ENCODE measurements around the gene RBM20. TPM values are rescaled to one million over a fixed set of nuclear protein-coding genes. Genes with fewer than 3 reads are reported as not detected.
A peak's percentile ranks its signal among the peaks of the same experiment; 100 is the strongest.

RBM20 gene
- polyA plus RNA-seq, 2 of the 4 experiments (the other 2 are of a cell fraction): 1.5 to 1.8 TPM

- WGBS (ENCODE audit: missing lambda C conversion rate): 77% methylated on average over 40 of the region's 40 CpGs
- ChIA-PET CTCF (interaction anchor here (0.9 to 2.1 kb wide), 5 partner anchors 10 to 33 kb away, joined by 3 to 11 read pairs (median 5); no protein-coding TSS in a partner anchor), POLR2A (no interaction called here)
- no peak for FAIRE-seq
- TF ChIP-seq ZNF302 (CRISPR knock-in tag; IDR thresholded peaks at IDR 0.05) (no peak), FOSL2 (IDR thresholded peaks at IDR 0.05) (no peak), FOSL2 (CRISPR knock-in tag; IDR thresholded peaks at IDR 0.05) (no peak)
- H3K27ac ChIP-seq: peak overlapping the region; percentile 73 to 93
- H3K9me3 ChIP-seq: no peaks in the 10 kb centered on the region
- no peak for ATAC-seq
- peaks cover 60% of the 10 kb centered on the region for H3K4me1 ChIP-seq
- DNase-seq (ENCODE audit: low read depth in 1 of 2, low spot score in 1 of 2): no peak
- H3K4me3 ChIP-seq: peak overlapping the region; percentile 69
- H3K4me2 ChIP-seq: peak overlapping the region; percentile 77
Measured at GRCh38 chr10:110643035-110643652, 992 bp upstream of the RBM20 start.

- peak overlapping the region; percentile 73 to 93 for H3K27ac ChIP-seq
- H3K4me3 ChIP-seq: peak overlapping the region; percentile 69
- peak; percentile 7 for FAIRE-seq
- ChIA-PET POLR2A (interaction anchor here (1.0 kb wide), 1 partner anchor 28 kb away, joined by 3 read pairs; no protein-coding TSS in a partner anchor), CTCF (interaction anchor here (0.8 to 2.1 kb wide), 7 partner anchors 12 to 35 kb away, joined by 3 to 11 read pairs (median 4); no protein-coding TSS in a partner anchor)
- DNase-seq (ENCODE audit: low read depth in 1 of 2, low spot score in 1 of 2): no peak
- H3K9me3 ChIP-seq: no peaks in the 10 kb centered on the region
- ATAC-seq: no peak; a peak in 2 of 6 replicates
- TF ChIP-seq POLR2AphosphoS2 (conservative IDR thresholded peaks at IDR 0.05; ENCODE audit: low read length) (no peak), KDM1A (IDR thresholded peaks at IDR 0.05; ENCODE audit: low read depth) (no peak), NFE2L2 (conservative IDR thresholded peaks at IDR 0.05; ENCODE audit: low read length) (no peak), NR3C1 (IDR thresholded peaks at IDR 0.05) (no peak), PHF8 (IDR thresholded peaks at IDR 0.05; ENCODE audit: borderline replicate concordance, low read depth) (no peak), CBX8 (IDR thresholded peaks at IDR 0.05) (no peak), HOXB5 (CRISPR knock-in tag; IDR thresholded peaks at IDR 0.05) (no peak), MAFK (IDR thresholded peaks at IDR 0.05; ENCODE audit: partially characterized antibody) (no peak), TP53 (CRISPR knock-in tag; IDR thresholded peaks at IDR 0.05) (no peak), MAZ (IDR thresholded peaks at IDR 0.05; ENCODE audit: borderline replicate concordance, low read depth, low read length) (no peak), MYC (IDR thresholded peaks at IDR 0.05; ENCODE audit: borderline replicate concordance, low read length) (no peak), EHF (CRISPR knock-in tag; IDR thresholded peaks at IDR 0.05) (no peak), JUNB (IDR thresholded peaks at IDR 0.05) (no peak), USF2 (IDR thresholded peaks at IDR 0.05) (no peak), KDM5A (IDR thresholded peaks at IDR 0.05) (no peak)
- peaks cover 64% of the 10 kb centered on the region for H3K4me1 ChIP-seq
- 59% methylated on average over 28 of the region's 31 CpGs for WGBS (ENCODE audit: missing lambda C conversion rate)
- peak overlapping the region; percentile 77 for H3K4me2 ChIP-seq
Measured at GRCh38 chr10:110644598-110645462, 694 bp downstream of the RBM20 start.

GRCh38 chr10:110646417-110647135 lies 2.4 kb downstream of the RBM20 start:
- ATAC-seq (no peak), FAIRE-seq (no peak), DNase-seq (ENCODE audit: low read depth in 1 of 2, low spot score in 1 of 2) (no peak)
- CTCF ChIA-PET: interaction anchor here (0.6 to 4.8 kb wide), 5 partner anchors 9 to 37 kb away, joined by 3 to 23 read pairs (median 4); no protein-coding TSS in a partner anchor
- H3K4me2 ChIP-seq: peak overlapping the region; percentile 41
- H3K4me1 ChIP-seq: peaks cover 63% of the 10 kb centered on the region
- no peak overlapping the region for H3K4me3 ChIP-seq
- H3K27ac ChIP-seq: peak overlapping the region in 1 of 2 experiments; percentile 17; a peak in 1 of 6 replicates
- POLR2A ChIA-PET: no interaction called here
- WGBS (ENCODE audit: missing lambda C conversion rate): 68% methylated on average over 13 of the region's 13 CpGs
- H3K9me3 ChIP-seq: no peaks in the 10 kb centered on the region
- TF ChIP-seq CTCF (IDR thresholded peaks at IDR 0.05) (no peak), CBX8 (IDR thresholded peaks at IDR 0.05) (no peak), MAFK (IDR thresholded peaks at IDR 0.05; ENCODE audit: partially characterized antibody) (no peak), POLR2AphosphoS2 (conservative IDR thresholded peaks at IDR 0.05; ENCODE audit: low read length) (no peak), RFX5 (IDR thresholded peaks at IDR 0.05) (no peak), RARB (CRISPR knock-in tag; IDR thresholded peaks at IDR 0.05) (no peak), MAX (IDR thresholded peaks at IDR 0.05) (no peak), NFE2L2 (conservative IDR thresholded peaks at IDR 0.05; ENCODE audit: low read length) (no peak), RAD21 (conservative IDR thresholded peaks at IDR 0.05 in 1 of 2, IDR thresholded peaks at IDR 0.05 in 1 of 2) (no peak), HDAC2 (IDR thresholded peaks at IDR 0.05) (no peak), HOXB5 (CRISPR knock-in tag; IDR thresholded peaks at IDR 0.05) (no peak), FOXS1 (CRISPR knock-in tag; IDR thresholded peaks at IDR 0.05) (no peak), ELK1 (IDR thresholded peaks at IDR 0.05; ENCODE audit: low read depth, low read length) (no peak), TFCP2L1 (CRISPR knock-in tag; IDR thresholded peaks at IDR 0.05) (no peak), USF2 (IDR thresholded peaks at IDR 0.05) (no peak)

Data from A549 (cell line).